GM23338 (cell line): ENCODE measurements around the gene C6orf47. TPM values are rescaled to one million over a fixed set of nuclear protein-coding genes. Genes with fewer than 3 reads are reported as not detected.

Experiments
- ATAC-seq: fragments of 200-7000 bp; cut with Tn5 transposase; 3 replicates; pipeline ENCODE4 v1.9.1; 2020
- DNase-seq: peaks from one replicate; pipeline ENCODE4 v3.0.0-alpha.2; 2015; ENCODE audit warnings: low spot score
- H2AFZ ChIP-seq: fragments of 200-600 bp; sonication (generic); 2 replicates; pipeline ENCODE4 v1.8.0; 2016; ENCODE audit warnings: antibody characterized with exemption, mild to moderate bottlenecking, moderate library complexity
- H3F3A ChIP-seq: fragments of 200-600 bp; sonication (generic); replicated peaks from 2 replicates; pipeline ENCODE4 v1.8.0; 2017; ENCODE audit warnings: antibody characterized with exemption, mixed run types, low read depth
- H3K27ac ChIP-seq: fragments of 200-600 bp; sonication (generic); 2 replicates; pipeline ENCODE4 v1.6.1; 2016; ENCODE audit warnings: low read depth
- H3K27me3 ChIP-seq: fragments of 200-600 bp; sonication (generic); 2 replicates; pipeline ENCODE4 v1.8.0; 2016; ENCODE audit warnings: mild to moderate bottlenecking, mixed run types, moderate library complexity; ENCODE audit not compliant: insufficient read depth
- H3K36me3 ChIP-seq: fragments of 200-600 bp; sonication (generic); 2 replicates; pipeline ENCODE4 v1.8.0; 2016; ENCODE audit warnings: mild to moderate bottlenecking; ENCODE audit not compliant: insufficient read depth
- H3K4me1 ChIP-seq: fragments of 200-600 bp; sonication (generic); 2 replicates; pipeline ENCODE4 v1.8.0; 2016; ENCODE audit warnings: mild to moderate bottlenecking, moderate library complexity; ENCODE audit not compliant: insufficient read depth
- H3K4me2 ChIP-seq: fragments of 200-600 bp; sonication (generic); 2 replicates; pipeline ENCODE4 v1.7.1; 2017; ENCODE audit warnings: mixed run types
- H3K4me3 ChIP-seq: fragments of 200-600 bp; sonication (generic); 2 replicates; pipeline ENCODE4 v1.6.1; 2016; ENCODE audit warnings: mixed run types
- H3K79me2 ChIP-seq: fragments of 200-600 bp; sonication (generic); replicated peaks from 2 replicates; pipeline ENCODE4 v1.8.0; 2017; ENCODE audit warnings: mild to moderate bottlenecking; ENCODE audit not compliant: insufficient read depth
- H3K9me2 ChIP-seq: fragments of 200-600 bp; sonication (generic); 2 replicates; pipeline ENCODE4 v1.8.0; 2017; ENCODE audit not compliant: insufficient read depth
- H4K20me1 ChIP-seq: fragments of 200-600 bp; sonication (generic); replicated peaks from 2 replicates; pipeline ENCODE4 v1.8.0; 2017; ENCODE audit warnings: mild to moderate bottlenecking; ENCODE audit not compliant: insufficient read depth
- H3K27ac Mint-ChIP-seq: 2 replicates; pipeline ENCODE4 v1.8.0; 2020; ENCODE audit warnings: inconsistent platforms, mild to moderate bottlenecking, moderate library complexity, mixed read lengths
- H3K27me3 Mint-ChIP-seq: 3 replicates; pipeline ENCODE4 v1.8.0; 2022; ENCODE audit warnings: low read depth, mild to moderate bottlenecking, moderate library complexity, mixed read lengths, inconsistent platforms; ENCODE audit not compliant: insufficient read depth, poor library complexity
- H3K36me3 Mint-ChIP-seq: 3 replicates; pipeline ENCODE4 v1.8.0; 2021; ENCODE audit warnings: low read depth, mild to moderate bottlenecking, inconsistent platforms, moderate library complexity, mixed read lengths
- H3K4me1 Mint-ChIP-seq: 3 replicates; pipeline ENCODE4 v1.8.0; 2020; ENCODE audit warnings: mild to moderate bottlenecking, inconsistent platforms, mixed read lengths
- H3K4me3 Mint-ChIP-seq: 3 replicates; pipeline ENCODE4 v1.8.0; 2021; ENCODE audit warnings: moderate library complexity, mild to moderate bottlenecking, inconsistent platforms, mixed read lengths
- H3K9me3 Mint-ChIP-seq: 3 replicates; pipeline ENCODE4 v1.8.0; 2020; ENCODE audit warnings: moderate library complexity, mild to moderate bottlenecking, inconsistent platforms, mixed read lengths
- CREB1 ChIP-seq: fragments of 250-450 bp; sonication (Bioruptor Pico); IDR thresholded peaks from 2 replicates; pipeline ENCODE4 v1.5.0; 2020; ENCODE audit warnings: low read depth, mild to moderate bottlenecking, moderate library complexity
- EZH2phosphoT487 ChIP-seq: fragments of 200-600 bp; sonication (generic); IDR thresholded peaks from one replicate; pipeline ENCODE4 v1.8.1; 2018; ENCODE audit warnings: antibody characterized with exemption; ENCODE audit not compliant: unreplicated experiment
- JUNB ChIP-seq: IDR thresholded peaks from one replicate; pipeline ENCODE4 v1.6.1; 2016; ENCODE audit warnings: antibody characterized with exemption; ENCODE audit not compliant: unreplicated experiment
- POLR2AphosphoS5 ChIP-seq: IDR thresholded peaks from 2 replicates; pipeline ENCODE4 v1.6.1; 2016; ENCODE audit warnings: antibody characterized with exemption, low read depth
- ZNF114 ChIP-seq: fragments of 250-450 bp; sonication (Bioruptor Pico); IDR thresholded peaks from 2 replicates; pipeline ENCODE4 v1.5.0; 2020; ENCODE audit warnings: mild to moderate bottlenecking, moderate library complexity
- ZNF331 ChIP-seq: fragments of 250-450 bp; sonication (Bioruptor Pico); IDR thresholded peaks from 2 replicates; pipeline ENCODE4 v1.5.0; 2020; ENCODE audit warnings: low read depth, mild to moderate bottlenecking, moderate library complexity
- polyA plus RNA-seq: library from polyadenylated mRNA; unstranded; fragments of >200 nt; fragmentation: Nextera tagmentation; extraction: Ambion mirVana; gene quantifications from 2 replicates; pipeline ENCODE4 v1.2.1, GENCODE V29; 2016
- total RNA-seq: library from RNA; depleted of rRNA; stranded (reverse); fragments of >200 nt; shearing (Covaris generic); gene quantifications from 2 replicates; pipeline ENCODE4 v1.2.3, GENCODE V29; 2014
- TF ChIP-seq, protein P1 (sequence below): fragments of 250-450 bp; sonication (Bioruptor Pico); IDR thresholded peaks from 2 replicates; pipeline ENCODE4 v1.5.0; 2020; ENCODE audit warnings: mild to moderate bottlenecking, moderate library complexity
- TF ChIP-seq, protein P2 (sequence below): IDR thresholded peaks from 2 replicates; pipeline ENCODE4 v1.6.1; 2016; ENCODE audit warnings: antibody characterized with exemption

C6orf47 gene
- total and polyA plus RNA-seq, 2 experiments from 2014 or later: 9.4 to 12.8 TPM

- Mint-ChIP-seq H3K4me3 (no peak overlapping the region), H3K9me3 (no peaks in the 10 kb centered on the region), H3K36me3 (no peaks in the 10 kb centered on the region), H3K27ac (no peak overlapping the region), H3K4me1 (peaks cover 12% of the 10 kb centered on the region), H3K27me3 (peaks cover 13% of the 10 kb centered on the region)
- Histone ChIP-seq H3K9me2 (no peaks in the 10 kb centered on the region), H3K27ac (no peak overlapping the region), H2AFZ (no peak overlapping the region), H3F3A (no peaks in the 10 kb centered on the region), H4K20me1 (no peaks in the 10 kb centered on the region), H3K79me2 (no peaks in the 10 kb centered on the region), H3K27me3 (no peaks in the 10 kb centered on the region), H3K36me3 (no peaks in the 10 kb centered on the region), H3K4me3 (no peak overlapping the region), H3K4me1 (peaks cover 3% of the 10 kb centered on the region; the same call in 1 of the 2 replicates), H3K4me2 (no peak overlapping the region)
- ATAC-seq (no peak), DNase-seq (no peak)
- TF ChIP-seq CREB1 (CRISPR knock-in tag) (no peak), ZNF114 (no peak), JUNB (no peak), EZH2phosphoT487 (no peak), POLR2AphosphoS5 (no peak)
- TF ChIP-seq, protein P1, sequence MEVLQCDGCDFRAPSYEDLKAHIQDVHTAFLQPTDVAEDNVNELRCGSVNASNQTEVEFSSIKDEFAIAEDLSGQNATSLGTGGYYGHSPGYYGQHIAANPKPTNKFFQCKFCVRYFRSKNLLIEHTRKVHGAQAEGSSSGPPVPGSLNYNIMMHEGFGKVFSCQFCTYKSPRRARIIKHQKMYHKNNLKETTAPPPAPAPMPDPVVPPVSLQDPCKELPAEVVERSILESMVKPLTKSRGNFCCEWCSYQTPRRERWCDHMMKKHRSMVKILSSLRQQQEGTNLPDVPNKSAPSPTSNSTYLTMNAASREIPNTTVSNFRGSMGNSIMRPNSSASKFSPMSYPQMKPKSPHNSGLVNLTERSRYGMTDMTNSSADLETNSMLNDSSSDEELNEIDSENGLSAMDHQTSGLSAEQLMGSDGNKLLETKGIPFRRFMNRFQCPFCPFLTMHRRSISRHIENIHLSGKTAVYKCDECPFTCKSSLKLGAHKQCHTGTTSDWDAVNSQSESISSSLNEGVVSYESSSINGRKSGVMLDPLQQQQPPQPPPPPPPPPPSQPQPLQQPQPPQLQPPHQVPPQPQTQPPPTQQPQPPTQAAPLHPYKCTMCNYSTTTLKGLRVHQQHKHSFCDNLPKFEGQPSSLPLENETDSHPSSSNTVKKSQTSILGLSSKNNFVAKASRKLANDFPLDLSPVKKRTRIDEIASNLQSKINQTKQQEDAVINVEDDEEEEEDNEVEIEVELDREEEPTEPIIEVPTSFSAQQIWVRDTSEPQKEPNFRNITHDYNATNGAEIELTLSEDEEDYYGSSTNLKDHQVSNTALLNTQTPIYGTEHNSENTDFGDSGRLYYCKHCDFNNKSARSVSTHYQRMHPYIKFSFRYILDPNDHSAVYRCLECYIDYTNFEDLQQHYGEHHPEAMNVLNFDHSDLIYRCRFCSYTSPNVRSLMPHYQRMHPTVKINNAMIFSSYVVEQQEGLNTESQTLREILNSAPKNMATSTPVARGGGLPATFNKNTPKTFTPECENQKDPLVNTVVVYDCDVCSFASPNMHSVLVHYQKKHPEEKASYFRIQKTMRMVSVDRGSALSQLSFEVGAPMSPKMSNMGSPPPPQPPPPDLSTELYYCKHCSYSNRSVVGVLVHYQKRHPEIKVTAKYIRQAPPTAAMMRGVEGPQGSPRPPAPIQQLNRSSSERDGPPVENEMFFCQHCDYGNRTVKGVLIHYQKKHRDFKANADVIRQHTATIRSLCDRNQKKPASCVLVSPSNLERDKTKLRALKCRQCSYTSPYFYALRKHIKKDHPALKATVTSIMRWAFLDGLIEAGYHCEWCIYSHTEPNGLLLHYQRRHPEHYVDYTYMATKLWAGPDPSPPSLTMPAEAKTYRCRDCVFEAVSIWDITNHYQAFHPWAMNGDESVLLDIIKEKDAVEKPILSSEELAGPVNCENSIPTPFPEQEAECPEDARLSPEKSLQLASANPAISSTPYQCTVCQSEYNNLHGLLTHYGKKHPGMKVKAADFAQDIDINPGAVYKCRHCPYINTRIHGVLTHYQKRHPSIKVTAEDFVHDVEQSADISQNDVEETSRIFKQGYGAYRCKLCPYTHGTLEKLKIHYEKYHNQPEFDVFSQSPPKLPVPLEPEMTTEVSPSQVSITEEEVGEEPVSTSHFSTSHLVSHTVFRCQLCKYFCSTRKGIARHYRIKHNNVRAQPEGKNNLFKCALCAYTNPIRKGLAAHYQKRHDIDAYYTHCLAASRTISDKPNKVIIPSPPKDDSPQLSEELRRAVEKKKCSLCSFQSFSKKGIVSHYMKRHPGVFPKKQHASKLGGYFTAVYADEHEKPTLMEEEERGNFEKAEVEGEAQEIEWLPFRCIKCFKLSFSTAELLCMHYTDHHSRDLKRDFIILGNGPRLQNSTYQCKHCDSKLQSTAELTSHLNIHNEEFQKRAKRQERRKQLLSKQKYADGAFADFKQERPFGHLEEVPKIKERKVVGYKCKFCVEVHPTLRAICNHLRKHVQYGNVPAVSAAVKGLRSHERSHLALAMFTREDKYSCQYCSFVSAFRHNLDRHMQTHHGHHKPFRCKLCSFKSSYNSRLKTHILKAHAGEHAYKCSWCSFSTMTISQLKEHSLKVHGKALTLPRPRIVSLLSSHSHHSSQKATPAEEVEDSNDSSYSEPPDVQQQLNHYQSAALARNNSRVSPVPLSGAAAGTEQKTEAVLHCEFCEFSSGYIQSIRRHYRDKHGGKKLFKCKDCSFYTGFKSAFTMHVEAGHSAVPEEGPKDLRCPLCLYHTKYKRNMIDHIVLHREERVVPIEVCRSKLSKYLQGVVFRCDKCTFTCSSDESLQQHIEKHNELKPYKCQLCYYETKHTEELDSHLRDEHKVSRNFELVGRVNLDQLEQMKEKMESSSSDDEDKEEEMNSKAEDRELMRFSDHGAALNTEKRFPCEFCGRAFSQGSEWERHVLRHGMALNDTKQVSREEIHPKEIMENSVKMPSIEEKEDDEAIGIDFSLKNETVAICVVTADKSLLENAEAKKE (CRISPR knock-in tag): no peak
These were observed 47.6 kb upstream of the C6orf47 start for GRCh38 chr6:31708224-31708623.

DNA sequence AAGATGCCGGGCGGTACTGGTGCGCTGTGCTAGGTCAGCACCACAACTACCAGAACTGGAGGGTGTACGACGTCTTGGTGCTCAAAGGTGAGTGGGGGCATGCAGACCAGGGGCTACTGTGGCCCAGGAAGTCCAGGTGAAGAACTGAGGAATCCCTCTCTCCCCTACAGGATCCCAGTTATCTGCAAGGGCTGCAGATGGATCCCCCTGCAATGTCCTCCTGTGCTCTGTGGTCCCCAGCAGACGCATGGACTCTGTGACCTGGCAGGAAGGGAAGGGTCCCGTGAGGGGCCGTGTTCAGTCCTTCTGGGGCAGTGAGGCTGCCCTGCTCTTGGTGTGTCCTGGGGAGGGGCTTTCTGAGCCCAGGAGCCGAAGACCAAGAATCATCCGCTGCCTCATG lies 47.1 kb upstream of the C6orf47 start:
- no peak overlapping the region for H3K27ac Mint-ChIP-seq
- H3K27me3 ChIP-seq: no peaks in the 10 kb centered on the region
- H3K4me3 Mint-ChIP-seq: no peak overlapping the region
- TF ChIP-seq, protein P2, sequence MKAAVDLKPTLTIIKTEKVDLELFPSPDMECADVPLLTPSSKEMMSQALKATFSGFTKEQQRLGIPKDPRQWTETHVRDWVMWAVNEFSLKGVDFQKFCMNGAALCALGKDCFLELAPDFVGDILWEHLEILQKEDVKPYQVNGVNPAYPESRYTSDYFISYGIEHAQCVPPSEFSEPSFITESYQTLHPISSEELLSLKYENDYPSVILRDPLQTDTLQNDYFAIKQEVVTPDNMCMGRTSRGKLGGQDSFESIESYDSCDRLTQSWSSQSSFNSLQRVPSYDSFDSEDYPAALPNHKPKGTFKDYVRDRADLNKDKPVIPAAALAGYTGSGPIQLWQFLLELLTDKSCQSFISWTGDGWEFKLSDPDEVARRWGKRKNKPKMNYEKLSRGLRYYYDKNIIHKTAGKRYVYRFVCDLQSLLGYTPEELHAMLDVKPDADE: no peak
- TF ChIP-seq CREB1 (CRISPR knock-in tag) (no peak), ZNF331 (CRISPR knock-in tag) (no peak), POLR2AphosphoS5 (no peak)
- ATAC-seq: no peak
- H3K4me1 ChIP-seq: no peaks in the 10 kb centered on the region
- no peak overlapping the region for H3K4me2 ChIP-seq
- H3K36me3 Mint-ChIP-seq: no peaks in the 10 kb centered on the region
- no peaks in the 10 kb centered on the region for H3K9me3 Mint-ChIP-seq
- no peak overlapping the region for H3K27ac ChIP-seq
- no peak overlapping the region for H3K4me3 ChIP-seq
- H3K36me3 ChIP-seq: no peaks in the 10 kb centered on the region
- H2AFZ ChIP-seq: no peak overlapping the region
- no peaks in the 10 kb centered on the region for H3K79me2 ChIP-seq
- no peaks in the 10 kb centered on the region for H4K20me1 ChIP-seq
- DNase-seq: no peak
- peaks cover 9% of the 10 kb centered on the region for H3K4me1 Mint-ChIP-seq
- peaks cover 14% of the 10 kb centered on the region for H3K27me3 Mint-ChIP-seq
- H3F3A ChIP-seq: no peaks in the 10 kb centered on the region; the same call in 1 of the 2 replicates
- H3K9me2 ChIP-seq: no peaks in the 10 kb centered on the region
